Gastroesophageal sphincter (tissue), 3 donors: Measurements from ENCODE around the gene YAP1.

Experiments
- EP300 ChIP-seq: sonication (generic); formaldehyde crosslinking; IDR thresholded peaks from one replicate; pipeline ENCODE4 v1.6.1; 2017; ENCODE audit warnings: antibody characterized with exemption, mild to moderate bottlenecking
- POLR2A ChIP-seq, 2 donors: fragments of 450-650 bp; IDR thresholded peaks; one replicate each; pipeline ENCODE4 v1.6.1; 2017; ENCODE audit warnings: antibody characterized with exemption in 2 of 2, mild to moderate bottlenecking in 2 of 2, moderate library complexity in 1 of 2
- POLR2AphosphoS5 ChIP-seq: sonication (generic); formaldehyde crosslinking; IDR thresholded peaks from one replicate; pipeline ENCODE4 v1.6.1; 2017; ENCODE audit warnings: antibody characterized with exemption
- TF ChIP-seq, protein P1 (sequence below), 4 experiments: fragments of 200-600 bp in 2 of 4; fragments of 450-650 bp in 2 of 4; sonication (generic) in 1 of 4; IDR thresholded peaks; one replicate each; pipeline ENCODE4 v1.5.1; 2017 to 2019; ENCODE audit warnings: antibody characterized with exemption in 4 of 4, mild to moderate bottlenecking in 2 of 4, moderate library complexity in 2 of 4

- TF ChIP-seq, protein P1, sequence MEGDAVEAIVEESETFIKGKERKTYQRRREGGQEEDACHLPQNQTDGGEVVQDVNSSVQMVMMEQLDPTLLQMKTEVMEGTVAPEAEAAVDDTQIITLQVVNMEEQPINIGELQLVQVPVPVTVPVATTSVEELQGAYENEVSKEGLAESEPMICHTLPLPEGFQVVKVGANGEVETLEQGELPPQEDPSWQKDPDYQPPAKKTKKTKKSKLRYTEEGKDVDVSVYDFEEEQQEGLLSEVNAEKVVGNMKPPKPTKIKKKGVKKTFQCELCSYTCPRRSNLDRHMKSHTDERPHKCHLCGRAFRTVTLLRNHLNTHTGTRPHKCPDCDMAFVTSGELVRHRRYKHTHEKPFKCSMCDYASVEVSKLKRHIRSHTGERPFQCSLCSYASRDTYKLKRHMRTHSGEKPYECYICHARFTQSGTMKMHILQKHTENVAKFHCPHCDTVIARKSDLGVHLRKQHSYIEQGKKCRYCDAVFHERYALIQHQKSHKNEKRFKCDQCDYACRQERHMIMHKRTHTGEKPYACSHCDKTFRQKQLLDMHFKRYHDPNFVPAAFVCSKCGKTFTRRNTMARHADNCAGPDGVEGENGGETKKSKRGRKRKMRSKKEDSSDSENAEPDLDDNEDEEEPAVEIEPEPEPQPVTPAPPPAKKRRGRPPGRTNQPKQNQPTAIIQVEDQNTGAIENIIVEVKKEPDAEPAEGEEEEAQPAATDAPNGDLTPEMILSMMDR (IDR thresholded peaks at IDR 0.05): no peak
- no peak for TF ChIP-seq POLR2A (IDR thresholded peaks at IDR 0.05)
- no peak for TF ChIP-seq EP300
- TF ChIP-seq POLR2AphosphoS5: no peak
Measured at GRCh38 chr11:102269927-102270326, 159.7 kb downstream of the YAP1 start.
